ENCODE data around the gene CDPF1. TPM values are rescaled to one million over a fixed set of nuclear protein-coding genes. Genes with fewer than 3 reads are reported as not detected.

The CDPF1 gene
- total RNA-seq, 1 experiment from 2014 or later = 11.2 TPM

GRCh38 chr22:46280063-46280817, 30.1 kb upstream of the CDPF1 start:
- in situ Hi-C loops (cut with HindIII; ENCODE audit: low pct_unique_long_range_greater_than_20kb, low sequenced_read_pairs) = no loop called here
- Histone ChIP-seq H3K27ac (ENCODE audit: low read length) (no peak overlapping the region), H3K4me3 (ENCODE audit: low read depth in 2 of 2, low read length in 2 of 2) (no peak overlapping the region), H3K4me1 (ENCODE audit: control insufficient read depth, insufficient read depth, low read length) (no peaks in the 10 kb centered on the region), H3K27me3 (ENCODE audit: control insufficient read depth, insufficient read depth, low read length) (no peaks in the 10 kb centered on the region), H3K36me3 (ENCODE audit: control insufficient read depth, insufficient read depth, low read length) (0 out of 2 replicates have a peak, but pooled peaks cover 2% of the 10 kb centered on the region), H3K9me3 (ENCODE audit: control insufficient read depth, insufficient read depth, low read depth, low read length) (no peaks in the 10 kb centered on the region)
- TF ChIP-seq, protein P1, sequence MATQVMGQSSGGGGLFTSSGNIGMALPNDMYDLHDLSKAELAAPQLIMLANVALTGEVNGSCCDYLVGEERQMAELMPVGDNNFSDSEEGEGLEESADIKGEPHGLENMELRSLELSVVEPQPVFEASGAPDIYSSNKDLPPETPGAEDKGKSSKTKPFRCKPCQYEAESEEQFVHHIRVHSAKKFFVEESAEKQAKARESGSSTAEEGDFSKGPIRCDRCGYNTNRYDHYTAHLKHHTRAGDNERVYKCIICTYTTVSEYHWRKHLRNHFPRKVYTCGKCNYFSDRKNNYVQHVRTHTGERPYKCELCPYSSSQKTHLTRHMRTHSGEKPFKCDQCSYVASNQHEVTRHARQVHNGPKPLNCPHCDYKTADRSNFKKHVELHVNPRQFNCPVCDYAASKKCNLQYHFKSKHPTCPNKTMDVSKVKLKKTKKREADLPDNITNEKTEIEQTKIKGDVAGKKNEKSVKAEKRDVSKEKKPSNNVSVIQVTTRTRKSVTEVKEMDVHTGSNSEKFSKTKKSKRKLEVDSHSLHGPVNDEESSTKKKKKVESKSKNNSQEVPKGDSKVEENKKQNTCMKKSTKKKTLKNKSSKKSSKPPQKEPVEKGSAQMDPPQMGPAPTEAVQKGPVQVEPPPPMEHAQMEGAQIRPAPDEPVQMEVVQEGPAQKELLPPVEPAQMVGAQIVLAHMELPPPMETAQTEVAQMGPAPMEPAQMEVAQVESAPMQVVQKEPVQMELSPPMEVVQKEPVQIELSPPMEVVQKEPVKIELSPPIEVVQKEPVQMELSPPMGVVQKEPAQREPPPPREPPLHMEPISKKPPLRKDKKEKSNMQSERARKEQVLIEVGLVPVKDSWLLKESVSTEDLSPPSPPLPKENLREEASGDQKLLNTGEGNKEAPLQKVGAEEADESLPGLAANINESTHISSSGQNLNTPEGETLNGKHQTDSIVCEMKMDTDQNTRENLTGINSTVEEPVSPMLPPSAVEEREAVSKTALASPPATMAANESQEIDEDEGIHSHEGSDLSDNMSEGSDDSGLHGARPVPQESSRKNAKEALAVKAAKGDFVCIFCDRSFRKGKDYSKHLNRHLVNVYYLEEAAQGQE (IDR thresholded peaks at IDR 0.05; ENCODE audit: insufficient read depth in 1 of 2, low read depth in 2 of 2, low read length in 1 of 2) = no peak
- TF ChIP-seq, protein P2, sequence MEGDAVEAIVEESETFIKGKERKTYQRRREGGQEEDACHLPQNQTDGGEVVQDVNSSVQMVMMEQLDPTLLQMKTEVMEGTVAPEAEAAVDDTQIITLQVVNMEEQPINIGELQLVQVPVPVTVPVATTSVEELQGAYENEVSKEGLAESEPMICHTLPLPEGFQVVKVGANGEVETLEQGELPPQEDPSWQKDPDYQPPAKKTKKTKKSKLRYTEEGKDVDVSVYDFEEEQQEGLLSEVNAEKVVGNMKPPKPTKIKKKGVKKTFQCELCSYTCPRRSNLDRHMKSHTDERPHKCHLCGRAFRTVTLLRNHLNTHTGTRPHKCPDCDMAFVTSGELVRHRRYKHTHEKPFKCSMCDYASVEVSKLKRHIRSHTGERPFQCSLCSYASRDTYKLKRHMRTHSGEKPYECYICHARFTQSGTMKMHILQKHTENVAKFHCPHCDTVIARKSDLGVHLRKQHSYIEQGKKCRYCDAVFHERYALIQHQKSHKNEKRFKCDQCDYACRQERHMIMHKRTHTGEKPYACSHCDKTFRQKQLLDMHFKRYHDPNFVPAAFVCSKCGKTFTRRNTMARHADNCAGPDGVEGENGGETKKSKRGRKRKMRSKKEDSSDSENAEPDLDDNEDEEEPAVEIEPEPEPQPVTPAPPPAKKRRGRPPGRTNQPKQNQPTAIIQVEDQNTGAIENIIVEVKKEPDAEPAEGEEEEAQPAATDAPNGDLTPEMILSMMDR (IDR thresholded peaks at IDR 0.05) = no peak
- TF ChIP-seq TCF7L2 (IDR thresholded peaks at IDR 0.05; ENCODE audit: low read depth, low read length) = no peak
- no peak for TF ChIP-seq POLR2AphosphoS5 (IDR thresholded peaks at IDR 0.05; ENCODE audit: low read depth, low read length)
- no peak for TF ChIP-seq SIN3A (IDR thresholded peaks at IDR 0.05; ENCODE audit: borderline replicate concordance, insufficient read depth, low read depth, low read length)
- CTCF ChIA-PET = no interaction called here
- ATAC-seq (no peak), DNase-seq (ENCODE audit: low read depth, low spot score) (no peak)
- BruUV-seq (replicated peaks) = no TSS peak
- POLR2A ChIA-PET = interaction anchor here (0.7 kb wide), 1 partner anchor 25 kb away, joined by 3 read pairs; no protein-coding TSS in a partner anchor
- intact Hi-C loops (cut with micrococcal nuclease; ENCODE audit: unreplicated experiment) = no loop called here

DNA sequence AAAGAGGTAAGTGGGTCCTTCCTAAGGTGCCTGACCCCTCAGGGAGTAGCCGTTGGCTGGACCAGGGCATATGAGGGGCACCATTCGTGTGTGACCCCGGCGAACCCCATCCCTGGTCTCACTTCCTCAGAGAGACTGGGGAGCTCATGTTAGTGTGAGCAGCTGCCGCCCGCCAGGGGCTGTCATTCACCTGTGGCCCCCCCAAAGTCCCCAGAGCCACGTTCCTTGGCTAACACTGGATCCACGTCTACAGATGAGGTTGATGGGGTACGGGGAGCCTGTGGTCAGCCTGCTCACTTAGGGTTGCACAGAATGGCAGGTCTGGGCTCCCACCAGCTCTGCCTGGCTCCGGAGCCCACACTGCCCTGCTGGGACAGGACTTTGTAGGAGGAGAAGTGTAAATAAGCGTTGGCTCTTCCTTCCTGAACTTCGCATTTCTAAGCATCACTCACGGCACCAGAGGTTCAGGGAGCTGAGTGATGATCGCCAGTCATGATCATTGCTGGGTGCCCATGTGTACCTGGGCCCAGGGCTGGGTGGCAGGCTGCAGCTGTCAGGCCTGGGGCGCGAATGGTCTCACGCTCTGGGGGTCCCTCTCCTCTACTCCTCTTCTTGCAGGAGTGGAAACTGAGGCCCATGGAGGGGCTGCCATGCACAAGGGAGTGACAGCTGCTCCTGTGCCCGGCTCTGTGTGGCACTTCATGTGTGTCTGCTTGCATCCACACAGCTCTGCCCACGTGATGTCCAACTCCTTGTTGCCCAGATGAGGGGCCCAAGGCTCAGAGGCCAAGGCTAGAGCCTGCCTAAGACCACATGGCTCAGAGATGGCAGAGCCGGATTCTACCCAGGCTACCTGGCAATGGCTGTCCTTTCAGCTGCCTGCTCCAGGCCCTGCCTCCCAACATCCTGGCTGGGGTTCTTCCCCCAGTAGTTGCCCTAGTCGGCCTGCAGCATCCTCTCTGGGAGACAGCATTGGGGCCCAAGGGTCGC, 28.9 kb upstream of the CDPF1 start:
- ChIA-PET CTCF (no interaction called here), POLR2A (no interaction called here)
- in situ Hi-C loops (cut with HindIII; ENCODE audit: low pct_unique_long_range_greater_than_20kb, low sequenced_read_pairs) (no loop called here), intact Hi-C loops (cut with micrococcal nuclease; ENCODE audit: unreplicated experiment) (no loop called here)
- H3K27ac ChIP-seq (ENCODE audit: low read length) = no peak overlapping the region
- BruUV-seq (replicated peaks) = no TSS peak
- no peak for ATAC-seq
- H3K27me3 ChIP-seq (ENCODE audit: control insufficient read depth, insufficient read depth, low read length) = no peaks in the 10 kb centered on the region
- 0 out of 2 replicates have a peak, but pooled peaks cover 2% of the 10 kb centered on the region for H3K36me3 ChIP-seq (ENCODE audit: control insufficient read depth, insufficient read depth, low read length)
- no peaks in the 10 kb centered on the region for H3K9me3 ChIP-seq (ENCODE audit: control insufficient read depth, insufficient read depth, low read depth, low read length)
- no peak for TF ChIP-seq TCF7L2 (IDR thresholded peaks at IDR 0.05; ENCODE audit: low read depth, low read length)
- TF ChIP-seq POLR2AphosphoS5 (IDR thresholded peaks at IDR 0.05; ENCODE audit: low read depth, low read length) = no peak
- TF ChIP-seq, protein P1 (IDR thresholded peaks at IDR 0.05; ENCODE audit: insufficient read depth in 1 of 2, low read depth in 2 of 2, low read length in 1 of 2) = no peak
- TF ChIP-seq, protein P2 (IDR thresholded peaks at IDR 0.05) = no peak
- no peak for TF ChIP-seq SIN3A (IDR thresholded peaks at IDR 0.05; ENCODE audit: borderline replicate concordance, insufficient read depth, low read depth, low read length)
- no peaks in the 10 kb centered on the region for H3K4me1 ChIP-seq (ENCODE audit: control insufficient read depth, insufficient read depth, low read length)
- H3K4me3 ChIP-seq (ENCODE audit: low read depth in 2 of 2, low read length in 2 of 2) = no peak overlapping the region
- DNase-seq (ENCODE audit: low read depth, low spot score) = no peak

Data from Panc1 (cell line).